WTC11 (cell line): Measurements from ENCODE around the gene DNPEP. TPM values are rescaled to one million over a fixed set of nuclear protein-coding genes. Genes with fewer than 3 reads are reported as not detected.
A peak's percentile ranks its signal among the peaks of the same experiment; 100 is the strongest.

Source experiments
- ATAC-seq: fragments of 200-7000 bp; cut with Tn5 transposase; 2 replicates; pipeline ENCODE4 v1.10.0; 2021; ENCODE audit warnings: mild to moderate bottlenecking, moderate library complexity
- CTCF ChIA-PET: fragments of 300-600 bp; sonication (Branson Sonifier 250); formaldehyde crosslinking; loops from one replicate; lab custom pipeline; 2021; ENCODE audit warnings: antibody characterized with exemption; lab: Charles Lee
- POLR2A ChIA-PET: fragments of 350-600 bp; sonication (Branson Sonifier 250); formaldehyde crosslinking; loops from one replicate; lab custom pipeline; 2021; ENCODE audit warnings: antibody characterized with exemption; lab: Charles Lee
- DNase-seq: peaks from one replicate; pipeline ENCODE4 v3.0.0; 2021; ENCODE audit warnings: low spot score
- H3K27ac Mint-ChIP-seq: 2 replicates; pipeline ENCODE4 v1.8.0; 2021; ENCODE audit warnings: mixed read lengths
- H3K27me3 Mint-ChIP-seq: 2 replicates; pipeline ENCODE4 v1.8.0; 2021; ENCODE audit warnings: low read depth, mild to moderate bottlenecking, moderate library complexity, mixed read lengths
- H3K36me3 Mint-ChIP-seq: 2 replicates; pipeline ENCODE4 v1.8.0; 2021; ENCODE audit warnings: mixed read lengths
- H3K4me1 Mint-ChIP-seq: 2 replicates; pipeline ENCODE4 v1.8.0; 2022; ENCODE audit warnings: mixed read lengths
- H3K4me3 Mint-ChIP-seq: 2 replicates; pipeline ENCODE4 v1.8.0; 2021; ENCODE audit warnings: mild to moderate bottlenecking, moderate library complexity, mixed read lengths
- H3K9me3 Mint-ChIP-seq: 2 replicates; pipeline ENCODE4 v1.8.0; 2021; ENCODE audit warnings: mixed read lengths
- CBFB ChIP-seq: sonication (generic); formaldehyde crosslinking; IDR thresholded peaks from 2 replicates; pipeline ENCODE4 v1.8.1; 2022; ENCODE audit warnings: mild to moderate bottlenecking, low read depth, missing genetic modification reagents
- CDX4 ChIP-seq: fragments of 250-450 bp; sonication (Bioruptor Pico); IDR thresholded peaks from 2 replicates; pipeline ENCODE4 v1.9.0; 2021; ENCODE audit warnings: moderate library complexity, mild to moderate bottlenecking, inconsistent platforms, borderline replicate concordance
- CREM ChIP-seq: sonication (generic); formaldehyde crosslinking; IDR thresholded peaks from 2 replicates; pipeline ENCODE4 v1.8.1; 2022; ENCODE audit warnings: mild to moderate bottlenecking, missing genetic modification reagents, moderate library complexity
- ELF4 ChIP-seq: sonication (generic); formaldehyde crosslinking; IDR thresholded peaks from 2 replicates; pipeline ENCODE4 v1.8.1; 2022; ENCODE audit warnings: low read depth, mild to moderate bottlenecking, moderate library complexity, missing genetic modification reagents
- EMX1 ChIP-seq: fragments of 250-450 bp; sonication (Bioruptor Pico); IDR thresholded peaks from 2 replicates; pipeline ENCODE4 v1.8.0; 2021; ENCODE audit warnings: mild to moderate bottlenecking
- ERG ChIP-seq: fragments of 250-450 bp; sonication (Bioruptor Pico); IDR thresholded peaks from 2 replicates; pipeline ENCODE4 v1.8.0; 2021; ENCODE audit warnings: mild to moderate bottlenecking
- ETV6 ChIP-seq: sonication (generic); formaldehyde crosslinking; IDR thresholded peaks from 2 replicates; pipeline ENCODE4 v1.8.1; 2022; ENCODE audit warnings: mild to moderate bottlenecking, missing genetic modification reagents
- GTF2I ChIP-seq: fragments of 250-450 bp; sonication (Bioruptor Pico); conservative IDR thresholded peaks from 2 replicates; pipeline ENCODE4 v1.4.0; 2021; ENCODE audit warnings: mild to moderate bottlenecking
- MLX ChIP-seq: sonication (generic); formaldehyde crosslinking; IDR thresholded peaks from 2 replicates; pipeline ENCODE4 v1.8.1; 2023; ENCODE audit warnings: mild to moderate bottlenecking, missing genetic modification reagents, moderate library complexity
- NFYB ChIP-seq: sonication (generic); formaldehyde crosslinking; conservative IDR thresholded peaks from 2 replicates; pipeline ENCODE4 v1.8.0; 2022; ENCODE audit warnings: low read depth, missing genetic modification reagents
- PREB ChIP-seq: sonication (generic); formaldehyde crosslinking; IDR thresholded peaks from 2 replicates; pipeline ENCODE4 v1.8.1; 2022; ENCODE audit warnings: mild to moderate bottlenecking, missing genetic modification reagents, moderate library complexity, borderline replicate concordance
- TCF7 ChIP-seq: sonication (generic); formaldehyde crosslinking; IDR thresholded peaks from 2 replicates; pipeline ENCODE4 v1.8.0; 2022; ENCODE audit warnings: mild to moderate bottlenecking, low read depth, missing genetic modification reagents, moderate library complexity
- TEAD4 ChIP-seq: sonication (generic); formaldehyde crosslinking; IDR thresholded peaks from 2 replicates; pipeline ENCODE4 v1.8.0; 2022; ENCODE audit warnings: mild to moderate bottlenecking, missing genetic modification reagents
- ZBTB43 ChIP-seq: sonication (generic); formaldehyde crosslinking; IDR thresholded peaks from 2 replicates; pipeline ENCODE4 v1.8.1; 2023; ENCODE audit warnings: mild to moderate bottlenecking, missing genetic modification reagents
- ZNF232 ChIP-seq: sonication (generic); formaldehyde crosslinking; IDR thresholded peaks from 2 replicates; pipeline ENCODE4 v1.8.0; 2022; ENCODE audit warnings: mild to moderate bottlenecking, missing genetic modification reagents
- ZNF416 ChIP-seq: fragments of 250-450 bp; sonication (Bioruptor Pico); IDR thresholded peaks from 2 replicates; pipeline ENCODE4 v1.9.0; 2021; ENCODE audit warnings: mild to moderate bottlenecking, inconsistent platforms
- ZNF423 ChIP-seq: fragments of 250-450 bp; sonication (Bioruptor Pico); IDR thresholded peaks from 2 replicates; pipeline ENCODE4 v2.1.2; 2022; ENCODE audit warnings: mild to moderate bottlenecking, moderate library complexity
- ZNF512 ChIP-seq: sonication (generic); formaldehyde crosslinking; IDR thresholded peaks from 2 replicates; pipeline ENCODE4 v1.8.1; 2022; ENCODE audit warnings: missing genetic modification reagents, borderline replicate concordance
- ZNF532 ChIP-seq: fragments of 250-450 bp; sonication (Bioruptor Pico); IDR thresholded peaks from 2 replicates; pipeline ENCODE4 v1.9.0; 2021; ENCODE audit warnings: mild to moderate bottlenecking, borderline replicate concordance
- ZNF671 ChIP-seq: fragments of 250-450 bp; sonication (Bioruptor Pico); IDR thresholded peaks from 2 replicates; pipeline ENCODE4 v1.8.0; 2021; ENCODE audit warnings: mild to moderate bottlenecking
- total RNA-seq: library from RNA; stranded (reverse); gene quantifications from 3 replicates; pipeline ENCODE4 v1.2.3, GENCODE V29; 2021

Gene DNPEP
- total RNA-seq, 1 experiment from 2014 or later, result 67.6 TPM

- TF ChIP-seq ZNF512 (CRISPR knock-in tag) (no peak), ZNF423 (CRISPR knock-in tag) (no peak), ZNF532 (CRISPR knock-in tag) (no peak), ZNF232 (CRISPR knock-in tag) (no peak), GTF2I (CRISPR knock-in tag) (no peak), MLX (CRISPR knock-in tag) (no peak), ERG (CRISPR knock-in tag) (no peak), TEAD4 (CRISPR knock-in tag) (no peak), EMX1 (no peak), ZBTB43 (CRISPR knock-in tag) (no peak), ETV6 (CRISPR knock-in tag) (no peak), ZNF671 (CRISPR knock-in tag) (no peak)
These were observed 55.2 kb downstream of the DNPEP start, which contains the start of gene RESP18 (continued) for GRCh38 chr2:219332542-219332941.

GRCh38 chr2:219331560-219332213 lies 56.0 kb downstream of the DNPEP start:
- ChIA-PET POLR2A (interaction anchor here (0.5 kb wide), 1 partner anchor 14 kb away, joined by 4 read pairs; no protein-coding TSS in a partner anchor), CTCF (interaction anchor here (0.6 to 2.8 kb wide), 3 partner anchors 33 to 198 kb away, joined by 3 to 12 read pairs (median 5); no protein-coding TSS in a partner anchor)
- H3K27me3 Mint-ChIP-seq, result peaks cover 94% of the 10 kb centered on the region
- no peak overlapping the region for H3K27ac Mint-ChIP-seq
- peaks cover 6% of the 10 kb centered on the region; the same call in 1 of the 2 replicates for H3K9me3 Mint-ChIP-seq
- H3K4me3 Mint-ChIP-seq, result peak overlapping the region; percentile 54
- ATAC-seq (peak; percentile 78), DNase-seq (peak; percentile 69)
- peaks cover 11% of the 10 kb centered on the region for H3K4me1 Mint-ChIP-seq
- no peaks in the 10 kb centered on the region for H3K36me3 Mint-ChIP-seq
- peak; percentile 70; the same call in 1 of the 2 replicates for TF ChIP-seq ELF4
- peak; percentile 80; the same call in 1 of the 2 replicates for TF ChIP-seq TCF7
- peak; percentile 95 for TF ChIP-seq PREB (CRISPR knock-in tag)
- peak; percentile 32; the same call in 1 of the 2 replicates for TF ChIP-seq CREM
- TF ChIP-seq ZNF416 (CRISPR knock-in tag), result no peak
- 0 out of 2 replicates have a peak, but pooled peaks have one; percentile 27 for TF ChIP-seq NFYB (CRISPR knock-in tag)
- no peak for TF ChIP-seq CDX4 (CRISPR knock-in tag)
- no peak for TF ChIP-seq ERG (CRISPR knock-in tag)
- no peak for TF ChIP-seq CBFB (CRISPR knock-in tag)
